Tibial nerve (tissue), 4 donors: Measurements from ENCODE around the gene COPE. TPM values are rescaled to one million over a fixed set of nuclear protein-coding genes. Genes with fewer than 3 reads are reported as not detected.

Experiments used
- DNase-seq, 2 donors: peaks; one replicate each; pipeline ENCODE4 v3.0.0-alpha.2; 2019; ENCODE audit warnings: low spot score in 2 of 2
- H3K27ac ChIP-seq, 4 donors: fragments of 200-600 bp; sonication (generic) in 3 of 4; one replicate each; pipeline ENCODE4 v1.5.1; 2017 to 2019; ENCODE audit warnings: mild to moderate bottlenecking in 1 of 4
- H3K27me3 ChIP-seq, 2 donors: fragments of 200-600 bp; sonication (generic) in 1 of 2; one replicate each; pipeline versions ENCODE4 v1.5.1 to v1.6.0; 2017 to 2019
- H3K36me3 ChIP-seq, 3 donors: fragments of 200-600 bp; sonication (generic); one replicate each; pipeline ENCODE4 v1.5.1; 2018 to 2019
- H3K4me1 ChIP-seq, 4 donors: fragments of 200-600 bp; sonication (generic) in 3 of 4; one replicate each; pipeline ENCODE4 v1.5.1; 2017 to 2019
- H3K4me3 ChIP-seq, 4 donors: fragments of 200-600 bp; sonication (generic) in 3 of 4; one replicate each; pipeline ENCODE4 v1.5.1; 2017 to 2019; ENCODE audit warnings: mild to moderate bottlenecking in 1 of 4, moderate library complexity in 1 of 4
- H3K9me3 ChIP-seq, 4 donors: fragments of 200-600 bp; sonication (generic) in 3 of 4; one replicate each; pipeline ENCODE4 v1.5.1; 2017 to 2019
- EP300 ChIP-seq, 2 donors: sonication (generic); formaldehyde crosslinking; IDR thresholded peaks; one replicate each; pipeline ENCODE4 v1.6.1; 2017; ENCODE audit warnings: antibody characterized with exemption in 2 of 2, mild to moderate bottlenecking in 1 of 2
- POLR2A ChIP-seq, 2 donors: fragments of 450-650 bp; IDR thresholded peaks; one replicate each; pipeline ENCODE4 v1.6.1; 2017; ENCODE audit warnings: antibody characterized with exemption in 2 of 2, mild to moderate bottlenecking in 2 of 2, moderate library complexity in 2 of 2
- whole genome bisulfite sequencing, 2 donors: methylation state at CpG; one replicate each; pipeline ENCODE4 v1.1.5; 2018; 5-methylcytosine and 5-hydroxymethylcytosine counted together
- total RNA-seq, 4 donors: library from RNA; depleted of rRNA; stranded (reverse); fragments of >200 nt; gene quantifications; one replicate each; pipeline ENCODE4 v1.1.0, GENCODE V29; 2016
- TF ChIP-seq, protein P1 (sequence below), 5 experiments: fragments of 200-600 bp in 3 of 5; fragments of 450-650 bp in 2 of 5; sonication (generic) in 3 of 5; IDR thresholded peaks; one replicate each; pipeline ENCODE4 v1.5.1; 2016 to 2019; ENCODE audit warnings: antibody characterized with exemption in 5 of 5, mild to moderate bottlenecking in 3 of 5, moderate library complexity in 2 of 5

The COPE gene
- total RNA-seq, 4 donors from 2014 or later, result 151 to 266 (median 183) TPM

DNA sequence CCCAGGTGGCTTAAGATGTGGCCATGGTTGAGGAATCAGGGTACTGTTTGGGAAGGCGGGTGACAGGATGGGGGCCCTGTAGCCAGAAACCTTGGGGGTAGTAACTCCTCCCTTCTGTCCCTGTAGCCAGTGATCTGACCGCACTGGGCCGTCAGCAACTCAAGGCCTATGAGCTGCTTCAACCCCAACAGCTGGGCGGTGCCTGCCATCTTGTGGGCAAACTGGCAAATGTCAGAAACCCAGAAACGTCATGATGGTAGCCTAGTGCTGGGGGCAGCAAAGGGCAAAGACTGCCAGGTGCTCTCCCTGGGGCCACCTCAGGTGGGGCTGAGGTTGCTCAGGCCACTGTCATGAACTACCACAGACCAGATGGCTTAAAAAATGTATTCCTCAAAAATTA, 3.5 kb downstream of the COPE start:
- whole genome bisulfite sequencing, 2 donors, result 42 to 45% methylated on average over 3 to 5 of the region's 5 CpGs
- peaks cover 0 to 55% (median 7%) of the 10 kb centered on the region in 3 donors for H3K36me3 ChIP-seq
- H3K4me1 ChIP-seq, result peaks cover 0 to 41% (median 15%) of the 10 kb centered on the region in 4 donors
- no peak for DNase-seq
- H3K4me3 ChIP-seq, result no peak overlapping the region
- peak overlapping the region in 1 of 4 donors; percentile 33 for H3K27ac ChIP-seq
- H3K9me3 ChIP-seq, result no peaks in the 10 kb centered on the region
- TF ChIP-seq, protein P1, sequence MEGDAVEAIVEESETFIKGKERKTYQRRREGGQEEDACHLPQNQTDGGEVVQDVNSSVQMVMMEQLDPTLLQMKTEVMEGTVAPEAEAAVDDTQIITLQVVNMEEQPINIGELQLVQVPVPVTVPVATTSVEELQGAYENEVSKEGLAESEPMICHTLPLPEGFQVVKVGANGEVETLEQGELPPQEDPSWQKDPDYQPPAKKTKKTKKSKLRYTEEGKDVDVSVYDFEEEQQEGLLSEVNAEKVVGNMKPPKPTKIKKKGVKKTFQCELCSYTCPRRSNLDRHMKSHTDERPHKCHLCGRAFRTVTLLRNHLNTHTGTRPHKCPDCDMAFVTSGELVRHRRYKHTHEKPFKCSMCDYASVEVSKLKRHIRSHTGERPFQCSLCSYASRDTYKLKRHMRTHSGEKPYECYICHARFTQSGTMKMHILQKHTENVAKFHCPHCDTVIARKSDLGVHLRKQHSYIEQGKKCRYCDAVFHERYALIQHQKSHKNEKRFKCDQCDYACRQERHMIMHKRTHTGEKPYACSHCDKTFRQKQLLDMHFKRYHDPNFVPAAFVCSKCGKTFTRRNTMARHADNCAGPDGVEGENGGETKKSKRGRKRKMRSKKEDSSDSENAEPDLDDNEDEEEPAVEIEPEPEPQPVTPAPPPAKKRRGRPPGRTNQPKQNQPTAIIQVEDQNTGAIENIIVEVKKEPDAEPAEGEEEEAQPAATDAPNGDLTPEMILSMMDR (IDR thresholded peaks at IDR 0.05), result peak in 3 of 5 experiments; percentile 26 to 49 (median 32)
- TF ChIP-seq EP300 (IDR thresholded peaks at IDR 0.05) (no peak), POLR2A (IDR thresholded peaks at IDR 0.05) (no peak)
- no peaks in the 10 kb centered on the region for H3K27me3 ChIP-seq

DNA sequence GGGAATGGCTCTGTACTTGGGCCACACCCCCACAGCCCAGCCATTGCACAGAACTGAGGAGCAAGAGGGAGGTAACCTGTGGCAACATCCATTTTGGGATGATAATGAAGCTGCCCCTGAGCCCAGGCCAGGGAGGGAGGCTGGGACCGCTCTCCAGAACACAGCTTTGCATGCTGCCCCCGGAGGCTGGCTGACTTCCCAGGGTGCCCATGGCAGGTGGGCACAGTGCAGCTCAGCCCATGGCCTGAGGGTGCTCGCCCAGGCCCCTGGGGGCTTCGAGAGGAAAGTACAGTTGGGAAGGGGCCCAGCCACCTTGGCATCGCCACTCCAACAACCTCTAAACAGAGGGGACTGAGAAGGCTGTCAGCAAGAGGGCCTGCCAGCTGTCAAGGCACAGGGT, 5.7 kb downstream of the COPE start:
- Histone ChIP-seq H3K27ac (no peak overlapping the region), H3K4me1 (peaks cover 0 to 31% (median 6%) of the 10 kb centered on the region in 4 donors), H3K36me3 (peaks cover 0 to 75% (median 7%) of the 10 kb centered on the region in 3 donors), H3K9me3 (no peaks in the 10 kb centered on the region), H3K4me3 (no peak overlapping the region), H3K27me3 (no peaks in the 10 kb centered on the region)
- TF ChIP-seq POLR2A (IDR thresholded peaks at IDR 0.05), result no peak
- no peak for TF ChIP-seq EP300 (IDR thresholded peaks at IDR 0.05)
- TF ChIP-seq, protein P1 (IDR thresholded peaks at IDR 0.05), result no peak
- WGBS, 2 donors, result 79 to 94% methylated on average over 3 to 5 of the region's 5 CpGs
- DNase-seq, result no peak

DNA sequence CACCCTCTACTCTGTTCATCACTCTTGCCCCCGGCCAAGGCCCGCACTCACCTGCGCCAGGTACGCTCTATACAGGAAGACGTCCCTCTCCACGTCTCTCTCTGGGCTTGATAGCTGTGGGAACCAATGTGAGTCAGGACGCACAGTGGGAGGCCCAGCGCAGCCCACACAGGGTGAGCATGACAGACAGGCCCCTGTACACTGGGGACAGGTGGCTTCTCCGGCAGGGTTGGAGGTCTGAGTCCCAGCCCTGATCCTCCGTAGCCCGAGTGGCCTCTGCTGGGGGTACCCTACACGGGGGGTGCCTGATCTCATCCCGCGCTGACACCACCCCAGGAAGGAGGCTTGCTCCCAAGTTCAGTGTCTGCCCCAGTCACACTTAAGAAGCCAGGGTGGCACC, 6.3 kb downstream of the COPE start:
- 96 to 97% methylated on average over 11 to 14 of the region's 14 CpGs for WGBS, 2 donors
- H3K4me1 ChIP-seq, result peaks cover 0 to 26% (median 4%) of the 10 kb centered on the region in 4 donors
- no peak for TF ChIP-seq EP300 (IDR thresholded peaks at IDR 0.05)
- TF ChIP-seq, protein P1 (IDR thresholded peaks at IDR 0.05), result no peak
- TF ChIP-seq POLR2A (IDR thresholded peaks at IDR 0.05), result no peak
- H3K27me3 ChIP-seq, result no peaks in the 10 kb centered on the region
- H3K4me3 ChIP-seq, result no peak overlapping the region
- no peak overlapping the region for H3K27ac ChIP-seq
- peaks cover 0 to 80% (median 7%) of the 10 kb centered on the region in 3 donors for H3K36me3 ChIP-seq
- DNase-seq, result no peak
- no peaks in the 10 kb centered on the region for H3K9me3 ChIP-seq

DNA sequence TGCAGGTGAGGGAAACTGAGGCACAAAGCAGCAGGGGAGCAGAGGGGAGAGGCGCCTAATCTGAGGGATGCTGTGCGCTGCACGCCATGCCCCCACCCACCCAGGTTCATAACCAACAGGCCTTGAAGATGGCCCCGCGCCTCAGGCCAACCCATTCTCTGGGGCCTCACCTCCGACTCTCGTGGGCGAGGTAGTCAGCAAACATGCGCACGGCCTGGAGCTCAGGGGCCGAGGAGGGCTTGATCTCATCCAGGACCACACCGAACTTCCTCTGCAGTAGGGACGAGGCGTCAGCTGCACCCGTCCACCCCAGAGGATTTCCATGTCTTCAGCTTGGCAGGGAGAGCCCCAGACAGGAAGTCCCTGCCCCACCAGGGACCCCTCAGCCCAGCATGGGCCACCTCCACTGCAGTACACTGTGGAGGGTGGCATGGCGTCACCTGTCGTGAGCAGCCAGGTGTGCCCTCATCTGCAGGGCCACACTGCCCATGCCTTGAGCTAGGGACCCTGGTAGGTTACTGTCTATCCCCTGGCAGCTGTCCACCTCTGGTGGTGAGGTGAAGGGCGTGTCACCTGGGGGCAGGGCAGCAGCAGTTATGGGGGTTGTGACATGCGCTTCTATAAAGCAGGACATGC, 8.3 kb downstream of the COPE start:
- peaks cover 0 to 96% (median 16%) of the 10 kb centered on the region in 3 donors for H3K36me3 ChIP-seq

DNA sequence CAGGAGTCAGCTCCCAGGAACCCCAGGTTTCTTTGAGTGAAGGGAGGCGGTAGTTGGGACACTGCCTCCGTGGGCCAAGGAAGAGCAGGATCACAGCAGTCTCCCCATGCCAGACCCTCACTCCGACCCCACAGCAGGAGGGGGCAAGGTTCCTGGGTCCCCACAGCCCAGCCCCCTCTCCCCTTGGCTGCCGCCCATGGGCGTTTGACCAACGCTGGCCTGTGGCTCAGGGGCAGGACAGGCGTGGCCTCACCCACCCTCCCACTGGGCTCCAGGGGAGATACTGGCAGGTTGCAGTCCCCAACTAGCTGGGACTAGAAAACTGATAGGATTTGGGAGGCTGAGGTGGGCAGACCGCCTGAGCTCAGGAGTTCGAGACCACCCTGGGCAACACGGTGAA, 9.2 kb downstream of the COPE start:
- H3K36me3 ChIP-seq, result peaks cover 0 to 97% (median 16%) of the 10 kb centered on the region in 3 donors
- H3K27me3 ChIP-seq, result no peaks in the 10 kb centered on the region
- TF ChIP-seq EP300 (IDR thresholded peaks at IDR 0.05) (no peak), POLR2A (IDR thresholded peaks at IDR 0.05) (no peak)
- TF ChIP-seq, protein P1 (IDR thresholded peaks at IDR 0.05), result no peak

More for the DNA sequence above, 8.3 kb downstream of the COPE start:
- H3K27ac ChIP-seq, result no peak overlapping the region
- H3K9me3 ChIP-seq, result no peaks in the 10 kb centered on the region
- WGBS, 2 donors, result 91 to 93% methylated on average over 18 to 19 of the region's 19 CpGs
- no peak for TF ChIP-seq EP300 (IDR thresholded peaks at IDR 0.05)
- TF ChIP-seq, protein P1 (IDR thresholded peaks at IDR 0.05), result no peak
- TF ChIP-seq POLR2A (IDR thresholded peaks at IDR 0.05), result no peak
- H3K4me1 ChIP-seq, result peaks cover 0 to 11% (median 0%) of the 10 kb centered on the region in 4 donors
- DNase-seq, result no peak
- no peaks in the 10 kb centered on the region for H3K27me3 ChIP-seq
- H3K4me3 ChIP-seq, result no peak overlapping the region

More for the DNA sequence above, 9.2 kb downstream of the COPE start:
- 87 to 95% methylated on average over 8 to 10 of the region's 10 CpGs for WGBS, 2 donors
- Histone ChIP-seq H3K27ac (no peak overlapping the region), H3K4me3 (no peak overlapping the region), H3K4me1 (peaks cover 0 to 1% (median 0%) of the 10 kb centered on the region in 4 donors), H3K9me3 (no peaks in the 10 kb centered on the region)
- DNase-seq, result no peak
